GM18907 (cell line): ENCODE measurements around the gene ARPP21.

ENCODE experiments used
- ATAC-seq: cut with Tn5 transposase; IDR thresholded peaks from one replicate; pipeline ENCODE4 v1.9.1; 2021; ENCODE audit warnings: mild to moderate bottlenecking, moderate library complexity; ENCODE audit not compliant: unreplicated experiment

ARPP21 gene

GRCh38 chr3:35641331-35641730 is 2.0 kb downstream of the ARPP21 start:
- ATAC-seq = no peak

- no peak for ATAC-seq
These were observed 2.7 kb downstream of the ARPP21 start for GRCh38 chr3:35641920-35642527.

GRCh38 chr3:35643495-35643894 is 4.2 kb downstream of the ARPP21 start:
- ATAC-seq = no peak

GRCh38 chr3:35644451-35644850 is 5.1 kb downstream of the ARPP21 start:
- no peak for ATAC-seq

- no peak for ATAC-seq
These were observed 5.9 kb downstream of the ARPP21 start for GRCh38 chr3:35645189-35645588.

- no peak for ATAC-seq
These were observed 6.8 kb downstream of the ARPP21 start for GRCh38 chr3:35646081-35646480.

GRCh38 chr3:35647461-35647860 is 8.1 kb downstream of the ARPP21 start:
- no peak for ATAC-seq

GRCh38 chr3:35648347-35648746 is 9.0 kb downstream of the ARPP21 start:
- no peak for ATAC-seq

GRCh38 chr3:35649405-35649804 is 10.1 kb downstream of the ARPP21 start:
- ATAC-seq = no peak

- no peak for ATAC-seq
These were observed 12.1 kb downstream of the ARPP21 start for GRCh38 chr3:35651426-35651825.

- no peak for ATAC-seq
These were observed 12.5 kb downstream of the ARPP21 start for GRCh38 chr3:35651851-35652250.

- no peak for ATAC-seq
These were observed 14.0 kb downstream of the ARPP21 start for GRCh38 chr3:35653347-35653746.

GRCh38 chr3:35654476-35654875 is 15.2 kb downstream of the ARPP21 start:
- no peak for ATAC-seq

- ATAC-seq = no peak
These were observed 19.4 kb downstream of the ARPP21 start for GRCh38 chr3:35658686-35659085.

- no peak for ATAC-seq
These were observed 20.4 kb downstream of the ARPP21 start for GRCh38 chr3:35659768-35660167.

- ATAC-seq = no peak
These were observed 24.1 kb downstream of the ARPP21 start for GRCh38 chr3:35663471-35663870.

- ATAC-seq = peak; percentile 83
These were observed 25.2 kb downstream of the ARPP21 start for GRCh38 chr3:35664460-35664919.

- no peak for ATAC-seq
These were observed 26.2 kb downstream of the ARPP21 start for GRCh38 chr3:35665390-35666055.

- ATAC-seq = no peak
These were observed 27.6 kb downstream of the ARPP21 start for GRCh38 chr3:35666888-35667287.

GRCh38 chr3:35670408-35670965 is 31.2 kb downstream of the ARPP21 start:
- no peak for ATAC-seq

GRCh38 chr3:35671483-35671882 is 32.2 kb downstream of the ARPP21 start:
- ATAC-seq = no peak

GRCh38 chr3:35673017-35673416 is 33.7 kb downstream of the ARPP21 start:
- no peak for ATAC-seq
